Liver (tissue), 9 donors: ENCODE data around the gene KCNMB2. TPM values are rescaled to one million over a fixed set of nuclear protein-coding genes. Genes with fewer than 3 reads are reported as not detected.

Experiments
- DNase-seq: peaks from one replicate; pipeline ENCODE4 v3.0.0-alpha.2; 2017; ENCODE audit warnings: low spot score
- H3K27ac ChIP-seq, 2 donors: one replicate each; pipeline ENCODE4 v1.7.0; 2013; ENCODE audit warnings: inconsistent platforms in 2 of 2, low read length in 2 of 2, control low read depth in 1 of 2, low read depth in 1 of 2, mild to moderate bottlenecking in 1 of 2
- H3K27me3 ChIP-seq, 4 donors: one replicate each; pipeline versions ENCODE4 v1.6.1 to v1.7.0; 2013; ENCODE audit warnings: low read length in 3 of 4, inconsistent platforms in 1 of 4, mild to moderate bottlenecking in 1 of 4, moderate library complexity in 1 of 4; ENCODE audit not compliant: control insufficient read depth in 4 of 4, insufficient read depth in 4 of 4
- H3K36me3 ChIP-seq, 4 donors: one replicate each; pipeline versions ENCODE4 v1.6.1 to v1.7.0; 2013; ENCODE audit warnings: low read length in 3 of 4, mild to moderate bottlenecking in 3 of 4, low read depth in 1 of 4, moderate library complexity in 1 of 4; ENCODE audit not compliant: control insufficient read depth in 4 of 4, insufficient read depth in 3 of 4
- H3K4me1 ChIP-seq, 4 donors: one replicate each; pipeline versions ENCODE4 v1.6.1 to v1.7.0; 2013; ENCODE audit warnings: low read length in 3 of 4, mild to moderate bottlenecking in 3 of 4, moderate library complexity in 1 of 4; ENCODE audit not compliant: control insufficient read depth in 4 of 4, insufficient read depth in 4 of 4
- H3K4me3 ChIP-seq, 3 donors: one replicate each; pipeline versions ENCODE4 v1.6.1 to v1.7.0; 2013; ENCODE audit warnings: low read length in 3 of 3, control low read depth in 1 of 3, low read depth in 1 of 3, mild to moderate bottlenecking in 1 of 3
- H3K9ac ChIP-seq, 2 donors: one replicate each; pipeline ENCODE4 v1.7.0; 2013; ENCODE audit warnings: low read length in 2 of 2, mild to moderate bottlenecking in 2 of 2, moderate library complexity in 2 of 2, control low read depth in 1 of 2, low read depth in 1 of 2
- H3K9me3 ChIP-seq, 4 donors: one replicate each; pipeline versions ENCODE4 v1.6.1 to v1.7.0; 2013; ENCODE audit warnings: low read length in 3 of 4; ENCODE audit not compliant: control insufficient read depth in 4 of 4
- EGR1 ChIP-seq, 2 donors: IDR thresholded peaks; 2 replicates each; pipeline ENCODE4 v1.6.1; 2016 to 2018; ENCODE audit warnings: antibody characterized with exemption in 2 of 2, low read depth in 2 of 2
- FOXA1 ChIP-seq: IDR thresholded peaks from 2 replicates; pipeline ENCODE4 v1.6.1; 2016; ENCODE audit warnings: antibody characterized with exemption
- FOXA2 ChIP-seq: IDR thresholded peaks from 2 replicates; pipeline ENCODE4 v1.6.1; 2016; ENCODE audit warnings: antibody characterized with exemption
- GABPA ChIP-seq, 2 donors: IDR thresholded peaks in 1 of 2; conservative IDR thresholded peaks in 1 of 2; 2 replicates each; pipeline ENCODE4 v1.6.1; 2016; ENCODE audit warnings: antibody characterized with exemption in 2 of 2, mild to moderate bottlenecking in 1 of 2, moderate library complexity in 1 of 2
- HNF4A ChIP-seq, 2 donors: conservative IDR thresholded peaks; 2 replicates each; pipeline ENCODE4 v1.6.1; 2016; ENCODE audit warnings: antibody characterized with exemption in 2 of 2, mild to moderate bottlenecking in 2 of 2
- HNF4G ChIP-seq: IDR thresholded peaks from 2 replicates; pipeline ENCODE4 v1.6.1; 2016; ENCODE audit warnings: antibody characterized with exemption
- JUND ChIP-seq, 2 donors: IDR thresholded peaks; 2 replicates each; pipeline ENCODE4 v1.6.1; 2016; ENCODE audit warnings: antibody characterized with exemption in 2 of 2
- MAX ChIP-seq: IDR thresholded peaks from 2 replicates; pipeline ENCODE4 v1.6.1; 2016; ENCODE audit warnings: antibody characterized with exemption
- NR2F2 ChIP-seq: IDR thresholded peaks from 2 replicates; pipeline ENCODE4 v1.6.1; 2016; ENCODE audit warnings: antibody characterized with exemption
- RAD21 ChIP-seq, 2 donors: IDR thresholded peaks; 2 replicates each; pipeline ENCODE4 v1.6.1; 2016; ENCODE audit warnings: antibody characterized with exemption in 2 of 2, mild to moderate bottlenecking in 2 of 2
- REST ChIP-seq: IDR thresholded peaks from 2 replicates; pipeline ENCODE4 v1.6.1; 2016; ENCODE audit warnings: antibody characterized with exemption, mild to moderate bottlenecking
- RXRA ChIP-seq, 2 donors: IDR thresholded peaks; 2 replicates each; pipeline ENCODE4 v1.6.1; 2017 to 2018; ENCODE audit warnings: antibody characterized with exemption in 2 of 2, mild to moderate bottlenecking in 1 of 2
- SP1 ChIP-seq: IDR thresholded peaks from 2 replicates; pipeline ENCODE4 v1.6.1; 2018; ENCODE audit warnings: antibody characterized with exemption, mild to moderate bottlenecking
- TAF1 ChIP-seq: conservative IDR thresholded peaks from 2 replicates; pipeline ENCODE4 v1.6.1; 2016; ENCODE audit warnings: antibody characterized with exemption, mild to moderate bottlenecking
- YY1 ChIP-seq: IDR thresholded peaks from 2 replicates; pipeline ENCODE4 v1.6.1; 2016; ENCODE audit warnings: antibody characterized with exemption, mild to moderate bottlenecking
- ZBTB33 ChIP-seq: IDR thresholded peaks from 2 replicates; pipeline ENCODE4 v1.6.1; 2016; ENCODE audit warnings: antibody characterized with exemption
- WGBS: extraction: QIAGEN DNeasy Blood & Tissue Kit; methylation state at CpG from one replicate; pipeline ENCODE4 v1.1.7; 2013; 5-methylcytosine and 5-hydroxymethylcytosine counted together
- polyA plus RNA-seq, 2 donors: library from polyadenylated mRNA; stranded (reverse) in 1 of 2; unstranded in 1 of 2; fragments of 200-250 nt in 1 of 2; fragments of >200 nt in 1 of 2; fragmentation: Nextera tagmentation in 1 of 2; extraction: Ambion mirVana in 1 of 2; gene quantifications; one replicate each; pipeline versions ENCODE4 v1.2.1 to v1.2.3, GENCODE V29; 2013 to 2015
- total RNA-seq, 2 donors: library from RNA; depleted of rRNA; stranded (reverse); fragments of >200 nt; gene quantifications; one replicate each; pipeline ENCODE4 v1.2.3, GENCODE V29; 2014
- TF ChIP-seq, protein P1 (sequence below): fragments of 150-350 bp; IDR thresholded peaks from 2 replicates; pipeline ENCODE4 v1.5.1; 2017; ENCODE audit warnings: improper control_type of control experiment, low read depth, low read length; ENCODE audit not compliant: missing input control
- TF ChIP-seq, protein P2 (sequence below): IDR thresholded peaks from 2 replicates; pipeline ENCODE4 v1.6.1; 2016; ENCODE audit warnings: antibody characterized with exemption
- donor health status: healthy.
- donor health status: healthy.
- donor health status: healthy.
- donor health status: healthy.
- donor health status: healthy.

The KCNMB2 gene
- total and polyA plus RNA-seq, 4 donors = 0.08 to 0.33 (median 0.16) TPM; not detected in 1

DNA sequence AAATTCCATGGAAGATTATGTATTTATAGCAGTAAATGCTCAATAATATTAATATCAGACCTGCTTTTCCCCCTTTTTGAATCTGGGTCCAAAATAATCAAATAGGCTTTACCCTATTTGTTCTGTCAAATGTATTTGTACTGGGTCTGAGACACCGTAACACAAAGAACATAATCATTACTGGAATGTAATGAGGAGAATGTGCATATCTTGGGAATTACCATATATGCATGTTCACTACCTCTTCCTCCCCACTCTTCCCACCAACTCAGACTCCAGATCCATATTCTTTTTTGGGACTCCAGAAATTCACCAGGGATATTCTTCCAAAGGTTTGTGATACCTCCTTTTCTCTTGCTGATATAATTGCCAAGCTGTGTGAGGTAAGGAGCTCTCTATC is 237.1 kb downstream of the KCNMB2 start:
- Histone ChIP-seq H3K9me3 (no peaks in the 10 kb centered on the region), H3K27ac (no peak overlapping the region), H3K4me3 (no peak overlapping the region), H3K4me1 (no peaks in the 10 kb centered on the region), H3K9ac (no peak overlapping the region), H3K36me3 (no peaks in the 10 kb centered on the region), H3K27me3 (no peaks in the 10 kb centered on the region)
- WGBS = 87% methylated on average over 1 of the region's 1 CpG
- no peak for DNase-seq
- TF ChIP-seq FOXA2 = no peak
- no peak for TF ChIP-seq JUND (IDR thresholded peaks at IDR 0.05)
- TF ChIP-seq SP1 = no peak
- no peak for TF ChIP-seq NR2F2

DNA sequence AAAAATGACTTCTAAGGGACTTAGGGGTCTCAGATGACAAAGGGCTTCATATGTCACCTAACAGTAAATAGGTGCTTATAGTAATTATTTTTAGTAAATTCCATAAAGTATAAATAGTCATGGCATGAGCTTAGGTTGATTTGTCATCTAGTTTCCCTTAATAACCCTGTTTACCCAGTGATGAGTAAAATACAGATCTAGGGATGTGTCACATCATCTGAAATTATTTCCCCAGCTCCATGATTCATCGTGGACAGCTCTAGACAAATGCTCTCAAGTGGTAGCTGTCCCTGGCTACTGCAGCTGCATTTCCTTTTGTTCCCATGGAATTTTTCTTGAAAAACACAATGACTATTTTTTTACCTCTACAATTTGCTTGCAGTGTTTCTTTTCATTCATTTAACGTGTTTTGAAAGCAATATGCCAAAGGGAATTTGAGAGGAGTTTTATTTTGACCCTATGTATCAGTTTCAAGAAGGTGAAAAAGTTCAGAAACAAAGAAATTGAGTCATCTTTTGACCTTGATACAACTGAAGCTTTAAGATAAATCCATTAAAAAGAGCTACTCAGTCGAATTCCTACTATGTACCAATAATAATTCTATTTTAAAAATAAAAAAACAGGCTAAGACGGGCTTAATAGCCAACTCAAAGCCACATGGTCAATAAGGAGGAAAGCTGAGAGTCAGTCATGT is 241.6 kb downstream of the KCNMB2 start:
- no peak for DNase-seq
- H3K27me3 ChIP-seq = no peaks in the 10 kb centered on the region
- TF ChIP-seq YY1 (no peak), RXRA (IDR thresholded peaks at IDR 0.05) (no peak), EGR1 (IDR thresholded peaks at IDR 0.05; ENCODE audit: low read depth in 2 of 2) (no peak), GABPA (IDR thresholded peaks at IDR 0.05 in 1 of 2, conservative IDR thresholded peaks at IDR 0.05 in 1 of 2) (no peak), FOXA1 (no peak), NR2F2 (no peak), HNF4A (conservative IDR thresholded peaks at IDR 0.05) (no peak), TAF1 (no peak), MAX (no peak), FOXA2 (no peak), SP1 (no peak), ZBTB33 (no peak), HNF4G (no peak), RAD21 (IDR thresholded peaks at IDR 0.05) (no peak), JUND (IDR thresholded peaks at IDR 0.05) (no peak), REST (no peak)
- TF ChIP-seq, protein P1, sequence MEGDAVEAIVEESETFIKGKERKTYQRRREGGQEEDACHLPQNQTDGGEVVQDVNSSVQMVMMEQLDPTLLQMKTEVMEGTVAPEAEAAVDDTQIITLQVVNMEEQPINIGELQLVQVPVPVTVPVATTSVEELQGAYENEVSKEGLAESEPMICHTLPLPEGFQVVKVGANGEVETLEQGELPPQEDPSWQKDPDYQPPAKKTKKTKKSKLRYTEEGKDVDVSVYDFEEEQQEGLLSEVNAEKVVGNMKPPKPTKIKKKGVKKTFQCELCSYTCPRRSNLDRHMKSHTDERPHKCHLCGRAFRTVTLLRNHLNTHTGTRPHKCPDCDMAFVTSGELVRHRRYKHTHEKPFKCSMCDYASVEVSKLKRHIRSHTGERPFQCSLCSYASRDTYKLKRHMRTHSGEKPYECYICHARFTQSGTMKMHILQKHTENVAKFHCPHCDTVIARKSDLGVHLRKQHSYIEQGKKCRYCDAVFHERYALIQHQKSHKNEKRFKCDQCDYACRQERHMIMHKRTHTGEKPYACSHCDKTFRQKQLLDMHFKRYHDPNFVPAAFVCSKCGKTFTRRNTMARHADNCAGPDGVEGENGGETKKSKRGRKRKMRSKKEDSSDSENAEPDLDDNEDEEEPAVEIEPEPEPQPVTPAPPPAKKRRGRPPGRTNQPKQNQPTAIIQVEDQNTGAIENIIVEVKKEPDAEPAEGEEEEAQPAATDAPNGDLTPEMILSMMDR = no peak
- TF ChIP-seq, protein P2, sequence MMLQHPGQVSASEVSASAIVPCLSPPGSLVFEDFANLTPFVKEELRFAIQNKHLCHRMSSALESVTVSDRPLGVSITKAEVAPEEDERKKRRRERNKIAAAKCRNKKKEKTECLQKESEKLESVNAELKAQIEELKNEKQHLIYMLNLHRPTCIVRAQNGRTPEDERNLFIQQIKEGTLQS = no peak
- H3K9me3 ChIP-seq = no peaks in the 10 kb centered on the region
- WGBS = 55% methylated on average over 4 of the region's 4 CpGs
- H3K36me3 ChIP-seq = no peaks in the 10 kb centered on the region
- H3K4me3 ChIP-seq = no peak overlapping the region
- H3K4me1 ChIP-seq = no peaks in the 10 kb centered on the region
- no peak overlapping the region for H3K9ac ChIP-seq
- H3K27ac ChIP-seq = no peak overlapping the region
